Left ventricle myocardium inferior (tissue), 1 donor: ENCODE data around the gene FCN2. TPM values are rescaled to one million over a fixed set of nuclear protein-coding genes. Genes with fewer than 3 reads are reported as not detected.

Experiments
- DNase-seq: peaks from one replicate; pipeline ENCODE4 v3.0.0-alpha.2; 2020
- H3K27ac ChIP-seq: fragments of 200-600 bp; replicated peaks from 2 replicates; pipeline ENCODE4 v1.8.0; 2021
- H3K27me3 ChIP-seq: fragments of 200-600 bp; 2 replicates; pipeline ENCODE4 v1.8.0; 2021; ENCODE audit warnings: low read depth
- H3K36me3 ChIP-seq: fragments of 200-600 bp; 2 replicates; pipeline ENCODE4 v1.8.0; 2021
- H3K4me1 ChIP-seq: fragments of 200-600 bp; 2 replicates; pipeline ENCODE4 v1.8.0; 2021
- H3K4me3 ChIP-seq: fragments of 200-600 bp; 2 replicates; pipeline ENCODE4 v1.8.0; 2021; ENCODE audit warnings: mild to moderate bottlenecking, moderate library complexity
- H3K9me3 ChIP-seq: fragments of 200-600 bp; replicated peaks from 2 replicates; pipeline ENCODE4 v1.8.0; 2021
- CTCF ChIP-seq: fragments of 200-600 bp; IDR thresholded peaks from 2 replicates; pipeline ENCODE4 v1.8.0; 2021; ENCODE audit warnings: antibody characterized with exemption, mild to moderate bottlenecking, borderline replicate concordance
- intact Hi-C: fragments of 100-400 bp; cut with micrococcal nuclease; formaldehyde crosslinking; loops from one replicate; pipeline ENCODE4 v1.11.0; 2022
- total RNA-seq: library from RNA; stranded (reverse); fragmentation: NEBNext Ultra II Directional; extraction: Animal tissue kit (Norgen Biotek cat#: 25700); gene quantifications from one replicate; pipeline ENCODE4 v1.2.1, GENCODE V29; 2021
- donor health status: DM: no; HTN: yes; CAD: no; lungs with severe emphysema.

The FCN2 gene
- total RNA-seq, 1 donor from 2014 or later = not detected

- Histone ChIP-seq H3K27me3 (peaks cover 58% of the 10 kb centered on the region), H3K27ac (no peak overlapping the region), H3K36me3 (no peaks in the 10 kb centered on the region), H3K4me3 (no peak overlapping the region), H3K4me1 (no peaks in the 10 kb centered on the region), H3K9me3 (no peaks in the 10 kb centered on the region)
- intact Hi-C loops = no loop called here
- no peak for DNase-seq
- no peak for TF ChIP-seq CTCF
These were observed 32.6 kb downstream of the FCN2 start for GRCh38 chr9:134913041-134913712.

- Histone ChIP-seq H3K9me3 (peaks cover 4% of the 10 kb centered on the region), H3K4me1 (no peaks in the 10 kb centered on the region), H3K27ac (no peak overlapping the region), H3K4me3 (no peak overlapping the region), H3K36me3 (no peaks in the 10 kb centered on the region), H3K27me3 (peaks cover 58% of the 10 kb centered on the region)
- intact Hi-C loops = no loop called here
- no peak for DNase-seq
- TF ChIP-seq CTCF = no peak
These were observed 33.3 kb downstream of the FCN2 start for GRCh38 chr9:134913713-134914500.

- Histone ChIP-seq H3K27ac (no peak overlapping the region), H3K4me3 (no peak overlapping the region), H3K9me3 (peaks cover 10% of the 10 kb centered on the region), H3K4me1 (no peaks in the 10 kb centered on the region), H3K36me3 (no peaks in the 10 kb centered on the region), H3K27me3 (peaks cover 58% of the 10 kb centered on the region)
- no peak for TF ChIP-seq CTCF
- no peak for DNase-seq
- intact Hi-C loops = no loop called here
These were observed 33.9 kb downstream of the FCN2 start for GRCh38 chr9:134914501-134914834.

- intact Hi-C loops = no loop called here
- TF ChIP-seq CTCF = no peak
- Histone ChIP-seq H3K27ac (no peak overlapping the region), H3K4me1 (no peaks in the 10 kb centered on the region), H3K9me3 (peaks cover 18% of the 10 kb centered on the region), H3K27me3 (peaks cover 58% of the 10 kb centered on the region), H3K4me3 (no peak overlapping the region), H3K36me3 (no peaks in the 10 kb centered on the region)
- no peak for DNase-seq
These were observed 34.7 kb downstream of the FCN2 start for GRCh38 chr9:134915046-134915985.

GRCh38 chr9:134916161-134916665 is 35.6 kb downstream of the FCN2 start:
- Histone ChIP-seq H3K27ac (no peak overlapping the region), H3K27me3 (peaks cover 58% of the 10 kb centered on the region), H3K9me3 (peaks cover 22% of the 10 kb centered on the region), H3K36me3 (no peaks in the 10 kb centered on the region), H3K4me3 (no peak overlapping the region), H3K4me1 (no peaks in the 10 kb centered on the region)
- TF ChIP-seq CTCF = no peak
- intact Hi-C loops = no loop called here
- DNase-seq = no peak
